Activated CD4-positive, alpha-beta memory T cell treated with anti-CD3 and anti-CD28 coated beads, Interleukin-2, amount 10 ng/mL, durations not matched to agents 7 days and 5 days (primary cell): ENCODE measurements around the gene C1QTNF6. TPM values are rescaled to one million over a fixed set of nuclear protein-coding genes. Genes with fewer than 3 reads are reported as not detected.
"Not testable (repeated sequence)": the region's sequence is repeated elsewhere in the genome, so short reads cannot be mapped to it uniquely, and the experiment has no call there.

Experiments
- CTCF ChIA-PET: fragments of 350-600 bp; sonication (Branson Sonifier 250); formaldehyde crosslinking; loops from one replicate; lab custom pipeline; 2021; ENCODE audit warnings: antibody characterized with exemption, inconsistent platforms; lab: Charles Lee
- POLR2A ChIA-PET: fragments of 350-600 bp; sonication (Branson Sonifier 250); formaldehyde crosslinking; loops from one replicate; lab custom pipeline; 2021; ENCODE audit warnings: antibody characterized with exemption; lab: Charles Lee
- DNase-seq: peaks from one replicate; pipeline ENCODE4 v3.0.0-alpha.2; 2020
- H3K27ac Mint-ChIP-seq: one replicate; pipeline ENCODE4 v1.8.0; 2021; ENCODE audit warnings: mild to moderate bottlenecking, mixed read lengths
- H3K27me3 Mint-ChIP-seq: one replicate; pipeline ENCODE4 v1.8.0; 2021; ENCODE audit warnings: mixed read lengths
- H3K36me3 Mint-ChIP-seq: one replicate; pipeline ENCODE4 v1.8.0; 2021; ENCODE audit warnings: low read depth, mixed read lengths
- H3K4me1 Mint-ChIP-seq: one replicate; pipeline ENCODE4 v1.8.0; 2021; ENCODE audit warnings: mixed read lengths
- H3K4me3 Mint-ChIP-seq: one replicate; pipeline ENCODE4 v1.8.0; 2021; ENCODE audit warnings: mild to moderate bottlenecking, mixed read lengths
- H3K9me3 Mint-ChIP-seq: one replicate; pipeline ENCODE4 v1.8.0; 2021; ENCODE audit warnings: mixed read lengths
- total RNA-seq, 2 experiments: library from RNA; stranded (reverse); gene quantifications; one replicate each; pipeline ENCODE4 v1.2.3, GENCODE V29; 2021

C1QTNF6 gene
- total RNA-seq, 2 experiments from 2014 or later: 10.2 to 10.3 TPM

DNA sequence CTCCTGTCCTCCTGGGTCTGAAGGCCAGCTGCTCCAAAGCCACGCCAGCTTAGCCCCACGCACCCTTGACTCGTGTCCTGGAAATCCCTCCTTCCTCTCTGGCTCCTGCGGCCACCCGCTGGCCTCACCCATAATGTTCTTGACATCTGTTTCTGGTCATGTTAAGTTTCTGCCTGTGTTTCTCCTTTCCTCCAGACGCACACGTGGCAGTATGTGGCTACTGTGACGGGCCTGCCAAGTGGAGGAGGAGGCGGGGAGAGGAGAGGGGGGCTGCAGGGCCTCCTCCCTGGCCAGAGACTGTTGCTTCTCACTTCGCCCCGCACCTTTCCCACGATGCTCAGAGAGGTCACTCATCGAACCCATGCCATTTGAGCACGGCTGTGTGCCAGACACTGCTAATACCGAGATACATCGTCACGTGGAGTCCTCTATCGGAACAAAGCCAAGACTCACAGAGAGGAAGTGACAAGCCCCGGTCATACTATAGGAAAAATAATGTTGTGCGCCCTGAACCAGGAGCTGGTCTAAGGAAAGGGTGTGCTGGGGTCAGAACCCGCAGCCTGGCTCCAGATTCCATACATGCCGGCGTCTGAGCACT lies 11.5 kb downstream of the C1QTNF6 start:
- Mint-ChIP-seq H3K27ac (no peak overlapping the region), H3K9me3 (no peaks in the 10 kb centered on the region), H3K4me1 (peaks cover 4% of the 10 kb centered on the region), H3K27me3 (peaks cover 17% of the 10 kb centered on the region), H3K36me3 (no peaks in the 10 kb centered on the region), H3K4me3 (no peak overlapping the region)
- ChIA-PET POLR2A (interaction anchor here (1.3 to 2.2 kb wide), 3 partner anchors 10 to 18 kb away, joined by 3 to 9 read pairs (median 4); partner anchors contain the start of gene C1QTNF6), CTCF (interaction anchor here (1.0 kb wide), 1 partner anchor 132 kb away, joined by 5 read pairs; no protein-coding TSS in a partner anchor)
- no peak for DNase-seq

DNA sequence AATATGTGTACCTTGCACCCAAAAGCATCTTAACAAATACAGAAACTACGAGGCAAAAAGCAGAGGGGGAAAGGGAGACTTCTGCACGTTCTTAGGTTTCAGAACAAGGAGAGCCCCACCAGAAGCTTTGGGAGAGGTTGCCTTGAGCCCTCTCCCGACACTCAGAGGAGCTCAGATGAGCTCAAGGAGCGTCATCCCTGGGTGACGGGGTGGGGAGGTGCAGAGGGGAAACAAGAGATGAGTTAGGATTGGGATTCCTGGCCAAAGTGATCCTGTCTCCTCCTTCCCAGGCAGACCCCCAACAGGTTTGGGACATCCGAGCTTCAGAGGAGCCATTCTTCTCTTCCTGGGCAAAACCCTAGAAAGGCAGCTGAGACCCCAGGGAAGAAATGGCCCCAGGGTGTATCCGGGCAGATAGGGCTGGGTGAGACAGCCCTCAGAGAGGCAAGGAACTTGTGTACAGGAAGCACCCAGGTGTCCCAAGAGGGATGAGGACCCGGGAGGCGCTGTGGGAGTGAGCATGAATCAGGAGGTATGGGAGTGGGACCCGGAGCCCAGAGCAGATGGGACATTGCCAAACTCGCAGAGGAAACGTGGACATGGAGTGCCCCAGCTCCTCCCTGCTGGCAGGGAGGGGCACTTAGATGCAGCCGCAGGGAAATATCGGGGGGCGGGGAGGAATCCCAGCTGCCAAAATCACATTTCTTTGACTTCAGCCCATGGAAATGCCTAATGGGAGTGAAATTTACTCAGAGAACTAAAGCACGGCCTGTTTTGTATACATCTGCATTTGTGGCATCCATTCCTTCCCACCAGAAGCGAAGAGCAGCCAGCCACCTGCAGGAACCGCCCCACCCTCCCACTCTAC lies 12.4 kb downstream of the C1QTNF6 start:
- Mint-ChIP-seq H3K9me3 (no peaks in the 10 kb centered on the region), H3K4me1 (peaks cover 4% of the 10 kb centered on the region), H3K36me3 (no peaks in the 10 kb centered on the region), H3K4me3 (no peak overlapping the region), H3K27ac (no peak overlapping the region), H3K27me3 (peaks cover 17% of the 10 kb centered on the region)
- ChIA-PET POLR2A (interaction anchor here (0.7 kb wide), 1 partner anchor 49 kb away, joined by 3 read pairs; no protein-coding TSS in a partner anchor), CTCF (interaction anchor here (0.9 kb wide), 1 partner anchor 8 kb away, joined by 3 read pairs; no protein-coding TSS in a partner anchor)
- no peak for DNase-seq

DNA sequence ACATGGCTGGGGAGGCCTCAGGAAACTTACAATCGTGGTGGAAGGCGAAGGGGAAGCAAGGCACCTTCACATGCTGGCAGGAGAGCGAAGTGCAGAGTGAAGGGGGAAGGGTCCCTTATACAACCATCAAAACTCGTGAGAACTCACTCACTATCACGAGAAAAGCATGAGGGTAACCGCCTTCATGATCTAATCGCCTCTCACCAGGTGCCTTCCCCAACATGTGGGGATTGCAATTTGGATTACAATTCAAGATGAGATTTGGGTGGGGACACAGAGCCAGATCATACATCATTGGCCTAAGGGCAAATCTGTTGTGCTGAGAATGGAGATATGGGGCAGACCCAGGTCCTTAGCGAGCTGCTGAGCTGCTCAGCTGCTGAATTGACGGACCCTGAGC lies 13.1 kb downstream of the C1QTNF6 start:
- H3K4me3 Mint-ChIP-seq: no peak overlapping the region
- H3K36me3 Mint-ChIP-seq: no peaks in the 10 kb centered on the region
- no peak for DNase-seq
- ChIA-PET CTCF (interaction anchor here (0.9 kb wide), 1 partner anchor 9 kb away, joined by 3 read pairs; no protein-coding TSS in a partner anchor), POLR2A (interaction anchor here (0.7 kb wide), 1 partner anchor 48 kb away, joined by 3 read pairs; no protein-coding TSS in a partner anchor)
- no peaks in the 10 kb centered on the region for H3K9me3 Mint-ChIP-seq
- peaks cover 7% of the 10 kb centered on the region for H3K4me1 Mint-ChIP-seq
- H3K27ac Mint-ChIP-seq: no peak overlapping the region
- H3K27me3 Mint-ChIP-seq: peaks cover 17% of the 10 kb centered on the region

DNA sequence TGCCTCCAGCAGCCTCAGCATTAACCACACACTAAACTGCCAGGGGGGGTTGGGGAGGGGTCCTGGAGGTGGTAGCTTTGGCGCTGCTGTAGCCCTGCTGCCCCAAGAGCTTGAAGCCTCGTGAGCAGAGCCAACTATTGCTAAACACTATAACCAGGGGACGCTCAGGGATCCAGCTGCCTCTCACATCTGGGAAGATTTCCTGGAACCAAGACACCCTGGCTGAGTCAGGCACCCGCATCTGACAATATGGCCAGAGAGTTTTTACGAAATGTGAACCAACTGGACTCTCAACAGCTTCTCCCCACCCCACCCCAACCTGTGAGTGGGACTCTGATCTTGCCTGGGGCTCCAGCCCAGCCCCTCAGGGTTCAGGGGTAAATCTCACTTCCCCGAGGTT lies 14.3 kb downstream of the C1QTNF6 start:
- CTCF ChIA-PET: interaction anchor here (1.4 to 1.6 kb wide), 2 partner anchors 10 to 47 kb away, joined by 3 read pairs; no protein-coding TSS in a partner anchor

DNA sequence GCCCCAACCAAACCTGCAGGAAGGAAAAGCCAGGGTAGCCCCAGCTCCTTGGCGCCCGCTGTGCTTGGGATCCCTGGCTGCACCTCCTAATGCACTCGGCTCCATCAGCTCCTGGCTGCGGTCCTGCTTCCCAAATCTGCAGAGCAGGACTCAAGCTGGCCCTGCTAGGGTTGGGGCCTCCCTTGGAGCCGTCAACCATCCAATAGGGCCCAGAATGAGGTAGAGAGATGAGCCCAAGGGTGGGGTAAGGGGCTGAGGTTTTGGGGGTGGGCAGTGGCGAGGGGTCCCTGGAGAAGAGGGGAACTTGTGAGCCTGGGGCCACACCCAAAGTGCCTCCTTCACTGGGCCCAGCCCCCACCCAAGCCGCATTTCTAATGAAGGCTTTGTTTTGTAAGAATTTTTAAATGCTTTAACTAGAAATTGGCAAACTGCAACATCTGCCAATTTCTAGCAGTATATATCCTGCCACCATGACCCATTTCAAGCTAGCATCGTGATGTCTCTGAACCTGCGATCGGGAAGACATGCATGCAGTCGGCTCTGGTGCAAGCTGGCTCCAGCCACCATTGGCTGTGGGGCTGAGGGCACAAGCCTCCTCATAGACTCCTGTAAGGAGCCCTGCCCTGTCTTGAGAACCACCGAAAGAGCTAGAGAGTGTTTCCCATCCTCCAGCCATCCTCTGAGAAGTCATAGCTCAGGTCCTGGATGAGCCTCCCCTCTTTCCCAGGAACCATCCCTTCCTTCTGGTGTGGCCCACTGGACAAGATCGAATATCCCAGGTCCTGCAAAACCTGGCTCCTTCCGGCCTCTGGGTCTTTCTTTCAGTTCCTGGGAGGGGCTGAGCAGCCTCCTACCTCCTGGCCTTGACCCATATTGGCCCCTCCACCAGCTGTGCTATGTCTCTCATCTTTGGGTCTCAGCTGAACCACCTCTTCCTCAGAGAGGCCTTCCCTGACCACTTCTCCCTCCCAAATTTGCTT lies 15.5 kb downstream of the C1QTNF6 start:
- H3K4me1 Mint-ChIP-seq: peaks cover 31% of the 10 kb centered on the region
- peaks cover 11% of the 10 kb centered on the region for H3K36me3 Mint-ChIP-seq
- peaks cover 10% of the 10 kb centered on the region for H3K27me3 Mint-ChIP-seq
- ChIA-PET POLR2A (interaction anchor here (0.9 to 2.2 kb wide), 5 partner anchors 14 to 70 kb away, joined by 3 to 9 read pairs (median 3); partner anchors contain the start of gene IL2RB), CTCF (interaction anchor here (1.3 to 1.6 kb wide), 4 partner anchors 9 to 96 kb away, joined by 3 to 7 read pairs (median 3); no protein-coding TSS in a partner anchor)
- no peak for DNase-seq
- H3K9me3 Mint-ChIP-seq: peaks cover 12% of the 10 kb centered on the region
- H3K27ac Mint-ChIP-seq: no peak overlapping the region
- no peak overlapping the region for H3K4me3 Mint-ChIP-seq

More for the DNA sequence above, 14.3 kb downstream of the C1QTNF6 start:
- Mint-ChIP-seq H3K27me3 (peaks cover 17% of the 10 kb centered on the region), H3K27ac (no peak overlapping the region), H3K9me3 (peaks cover 9% of the 10 kb centered on the region), H3K36me3 (peaks cover 7% of the 10 kb centered on the region), H3K4me1 (peaks cover 20% of the 10 kb centered on the region), H3K4me3 (no peak overlapping the region)
- POLR2A ChIA-PET: no interaction called here
- DNase-seq: no peak

DNA sequence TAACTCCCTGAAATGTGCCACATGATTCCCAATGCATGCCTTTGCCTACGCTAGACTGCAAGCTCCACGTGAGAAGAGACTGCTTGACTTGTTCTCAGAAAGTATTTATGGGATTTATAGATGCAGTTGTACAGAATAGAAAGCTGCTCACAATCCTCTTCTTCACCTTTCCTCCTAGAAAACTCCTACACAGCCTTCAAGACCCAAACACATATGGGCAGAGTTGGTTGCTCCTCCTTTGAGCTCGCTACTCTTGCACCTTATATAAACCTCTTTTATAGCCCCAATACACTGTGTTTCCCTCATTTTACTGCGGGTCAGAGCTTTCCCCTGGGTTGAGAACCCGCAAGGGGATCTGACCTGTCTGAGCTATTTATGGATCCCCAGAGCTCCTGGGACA lies 16.4 kb downstream of the C1QTNF6 start:
- Mint-ChIP-seq H3K36me3 (peaks cover 11% of the 10 kb centered on the region), H3K9me3 (peaks cover 12% of the 10 kb centered on the region), H3K4me3 (no peak overlapping the region), H3K4me1 (peaks cover 39% of the 10 kb centered on the region), H3K27me3 (peaks cover 7% of the 10 kb centered on the region), H3K27ac (no peak overlapping the region)
- CTCF ChIA-PET: interaction anchor here (1.3 to 1.5 kb wide), 2 partner anchors 28 to 95 kb away, joined by 3 to 7 read pairs; no protein-coding TSS in a partner anchor
- no peak for DNase-seq
- POLR2A ChIA-PET: interaction anchor here (0.9 to 2.2 kb wide), 6 partner anchors 10 to 71 kb away, joined by 3 to 9 read pairs (median 3); partner anchors contain the start of gene IL2RB

DNA sequence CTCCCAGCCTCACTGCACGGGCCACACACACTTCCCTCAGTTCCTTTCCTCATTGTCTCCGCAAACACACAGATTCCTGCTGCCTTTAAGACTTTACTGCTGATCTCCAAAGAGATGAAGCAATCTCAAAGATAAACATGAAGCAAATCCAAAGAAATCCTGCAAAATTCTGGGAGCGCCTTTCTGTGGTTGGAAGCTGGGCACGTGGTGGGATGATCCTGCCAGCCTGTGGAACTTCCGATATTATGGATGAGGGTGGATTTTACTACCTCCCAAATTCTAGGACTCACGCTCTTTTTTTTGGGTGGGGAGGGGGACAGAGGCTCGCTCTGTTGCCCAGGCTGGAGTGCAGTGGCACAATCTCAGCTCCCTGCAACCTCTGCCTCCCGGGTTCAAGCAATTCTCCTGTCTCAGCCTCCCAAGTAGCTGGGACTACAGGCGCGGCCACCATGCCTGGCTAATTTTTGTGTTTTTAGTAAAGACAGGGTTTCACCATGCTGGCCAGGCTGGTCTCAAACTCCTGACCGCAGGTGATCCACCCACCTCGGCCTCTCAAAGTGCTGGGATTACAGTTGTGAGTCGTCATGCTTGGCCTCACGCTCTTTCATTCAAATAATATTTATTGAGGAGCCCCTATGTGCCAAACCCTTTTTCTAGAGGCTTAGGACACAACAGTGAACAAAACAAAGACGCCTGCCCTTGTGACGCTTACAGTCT lies 17.2 kb downstream of the C1QTNF6 start:
- peaks cover 44% of the 10 kb centered on the region for H3K4me1 Mint-ChIP-seq
- ChIA-PET POLR2A (interaction anchor here (0.8 to 2.2 kb wide), 6 partner anchors 9 to 71 kb away, joined by 3 to 9 read pairs (median 3); partner anchors contain the start of gene IL2RB), CTCF (interaction anchor here (1.0 to 1.1 kb wide), 2 partner anchors 24 to 29 kb away, joined by 3 to 4 read pairs; no protein-coding TSS in a partner anchor)
- not testable (repeated sequence) for H3K27me3 Mint-ChIP-seq, DNase-seq, H3K4me3 Mint-ChIP-seq, H3K27ac Mint-ChIP-seq
- H3K9me3 Mint-ChIP-seq: peaks cover 12% of the 10 kb centered on the region
- peaks cover 11% of the 10 kb centered on the region for H3K36me3 Mint-ChIP-seq

DNA sequence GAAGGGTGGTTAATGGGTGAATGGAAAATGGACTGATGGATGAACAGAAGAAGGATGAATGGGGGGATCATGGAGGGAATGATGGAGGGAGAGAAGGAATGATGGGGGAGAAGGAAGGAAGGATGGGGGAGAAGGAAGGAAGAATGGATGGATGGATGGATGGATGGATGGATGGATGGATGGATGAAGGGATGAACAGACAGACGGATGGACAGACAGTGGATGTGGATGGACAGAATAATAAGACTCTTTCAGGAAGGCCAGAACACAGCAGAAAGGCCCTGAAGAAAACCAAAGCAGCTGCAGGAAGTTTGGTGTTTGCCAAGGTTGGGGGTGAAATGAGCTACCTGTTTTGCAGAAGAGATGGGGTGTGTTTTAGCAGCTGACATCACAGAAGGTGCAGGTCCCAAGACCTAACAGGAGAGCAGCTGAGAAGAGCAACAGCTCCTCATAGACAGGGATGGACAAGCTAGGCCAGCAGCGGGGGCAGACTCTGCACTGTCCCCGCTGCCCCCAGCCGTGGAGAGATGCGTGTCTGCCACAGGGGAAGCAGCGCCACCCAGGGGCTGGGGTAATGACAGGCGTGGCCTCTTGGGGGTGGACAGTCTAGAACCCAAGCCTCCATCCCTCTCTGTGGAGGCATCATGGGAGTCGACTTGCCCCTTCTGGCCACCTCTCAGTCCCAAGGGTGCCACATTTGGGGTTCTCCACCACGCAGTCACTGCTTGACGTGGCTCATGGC lies 17.9 kb downstream of the C1QTNF6 start:
- POLR2A ChIA-PET: interaction anchor here (0.8 to 1.0 kb wide), 2 partner anchors 17 to 21 kb away, joined by 3 to 4 read pairs; partner anchors contain the start of gene IL2RB
- no peak overlapping the region for H3K27ac Mint-ChIP-seq
- H3K4me1 Mint-ChIP-seq: peaks cover 51% of the 10 kb centered on the region
- H3K36me3 Mint-ChIP-seq: peaks cover 11% of the 10 kb centered on the region
- DNase-seq: no peak
- H3K27me3 Mint-ChIP-seq: peaks cover 2% of the 10 kb centered on the region
- peaks cover 12% of the 10 kb centered on the region for H3K9me3 Mint-ChIP-seq
- CTCF ChIA-PET: interaction anchor here (1.0 to 1.1 kb wide), 2 partner anchors 23 to 29 kb away, joined by 3 to 4 read pairs; no protein-coding TSS in a partner anchor
- no peak overlapping the region for H3K4me3 Mint-ChIP-seq

DNA sequence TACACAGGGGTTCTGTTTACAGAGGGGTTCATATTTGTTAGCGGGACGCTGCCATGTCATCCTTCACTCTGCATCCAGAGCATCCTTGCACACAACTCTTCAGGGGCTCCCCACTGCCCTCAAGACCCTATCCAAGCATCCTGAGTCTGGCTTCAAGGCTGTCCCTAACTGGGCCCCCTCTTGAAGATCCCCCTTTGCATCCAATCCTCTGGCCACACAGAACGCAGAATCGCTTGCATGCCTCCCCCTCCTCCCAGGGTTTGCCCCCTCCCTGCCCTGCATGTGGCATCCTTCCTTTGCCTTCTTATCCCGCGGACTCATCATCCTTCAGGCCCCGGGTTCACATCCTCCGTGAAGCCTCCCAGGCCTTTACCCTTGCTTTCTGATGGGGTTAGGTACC lies 18.6 kb downstream of the C1QTNF6 start:
- CTCF ChIA-PET: no interaction called here
- H3K27ac Mint-ChIP-seq: peak overlapping the region; percentile 94
- H3K4me3 Mint-ChIP-seq: no peak overlapping the region
- POLR2A ChIA-PET: interaction anchor here (1.0 kb wide), 1 partner anchor 20 kb away, joined by 4 read pairs; the partner anchor contains the start of gene IL2RB
- H3K36me3 Mint-ChIP-seq: peaks cover 11% of the 10 kb centered on the region
- DNase-seq: no peak
- peaks cover 12% of the 10 kb centered on the region for H3K9me3 Mint-ChIP-seq
- H3K27me3 Mint-ChIP-seq: no peaks in the 10 kb centered on the region
- H3K4me1 Mint-ChIP-seq: peaks cover 58% of the 10 kb centered on the region

DNA sequence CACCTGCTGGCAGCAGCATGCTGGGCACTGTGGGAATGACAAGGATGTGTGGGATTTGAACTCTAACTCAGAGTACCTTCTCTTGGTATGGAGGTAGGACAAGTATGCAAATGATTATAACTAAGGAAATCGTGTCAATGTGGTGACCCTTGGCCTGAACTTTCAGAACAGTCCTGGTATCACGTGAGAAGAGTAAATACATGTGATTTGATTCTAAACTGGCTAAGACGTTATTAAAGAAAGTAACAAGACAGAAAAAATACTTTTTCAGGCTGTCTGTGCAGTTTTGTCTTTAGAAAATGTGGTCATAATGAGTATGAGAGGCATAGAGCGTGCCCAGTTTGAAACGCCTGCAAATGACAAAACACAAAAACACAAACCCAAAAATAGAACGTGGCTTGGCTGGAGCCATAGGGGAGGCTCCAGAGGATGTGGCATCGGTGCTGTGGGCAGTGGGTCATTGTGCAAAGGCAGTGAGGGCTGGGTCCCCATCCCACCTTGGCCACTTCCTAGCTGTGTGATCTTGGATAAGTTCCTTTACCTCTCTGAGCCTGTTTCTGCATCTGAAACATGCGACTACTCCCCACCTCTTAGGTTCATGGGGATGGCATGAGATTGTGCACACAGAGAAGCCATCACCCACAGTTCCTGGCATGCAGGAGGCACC lies 19.9 kb downstream of the C1QTNF6 start:
- Mint-ChIP-seq H3K27me3 (no peaks in the 10 kb centered on the region), H3K36me3 (peaks cover 11% of the 10 kb centered on the region), H3K9me3 (peaks cover 12% of the 10 kb centered on the region), H3K27ac (peak overlapping the region; percentile 94), H3K4me3 (peak overlapping the region; percentile 71), H3K4me1 (peaks cover 71% of the 10 kb centered on the region)
- CTCF ChIA-PET: interaction anchor here (0.7 to 9.4 kb wide), 7 partner anchors 18 to 93 kb away, joined by 3 to 113 read pairs (median 4); partner anchors contain the start of gene IL2RB
- peak; percentile 61 for DNase-seq
- POLR2A ChIA-PET: interaction anchor here (0.7 to 9.7 kb wide), 7 partner anchors 19 to 92 kb away, joined by 3 to 287 read pairs (median 5); partner anchors contain the start of gene IL2RB
